Endothelial cell of umbilical vein (primary cell): ENCODE data around the gene SERTAD4. TPM values are rescaled to one million over a fixed set of nuclear protein-coding genes. Genes with fewer than 3 reads are reported as not detected.

ENCODE experiments used
- BruUV-seq: library from RNA; stranded (reverse); fragments of 400-500 nt; replicated peaks from 2 replicates; lab custom pipeline; 2021; lab: Mats Ljungman, UMichigan
- CTCF ChIA-PET: fragments of 300-600, 350-600 bp; sonication (Branson Sonifier 250); formaldehyde crosslinking; loops from one replicate; lab custom pipeline; 2021; ENCODE audit warnings: antibody characterized with exemption, inconsistent platforms; lab: Charles Lee
- POLR2A ChIA-PET: fragments of 300-600, 350-600 bp; sonication (Branson Sonifier 250); formaldehyde crosslinking; loops from one replicate; lab custom pipeline; 2021; ENCODE audit warnings: antibody characterized with exemption, inconsistent platforms; lab: Charles Lee
- DNase-seq: peaks from one replicate; pipeline ENCODE4 v3.0.0-alpha.2; 2011; ENCODE audit warnings: low read depth, low spot score
- FAIRE-seq: peaks from 2 replicates; lab custom pipeline; 2011; peaks lifted over from hg19 to GRCh38; lab: Jason Lieb, UNC
- H2AFZ ChIP-seq: 2 replicates; pipeline ENCODE4 v1.6.0; 2012; ENCODE audit warnings: low read depth, low read length, control low read depth, inconsistent platforms
- H3K27ac ChIP-seq: 2 replicates; pipeline ENCODE4 v1.5.1; 2011; ENCODE audit warnings: low read depth, mild to moderate bottlenecking, control low read depth, low read length, moderate library complexity; ENCODE audit not compliant: insufficient read depth
- H3K27me3 ChIP-seq, 2 experiments: 2 replicates each; pipeline versions ENCODE4 v1.6.0 to v1.6.1; 2011; ENCODE audit warnings: low read length in 2 of 2, mixed read lengths in 1 of 2; ENCODE audit not compliant: control insufficient read depth in 2 of 2, insufficient read depth in 2 of 2
- H3K36me3 ChIP-seq, 2 experiments: 2 replicates in 1 of 2; 3 replicates in 1 of 2; pipeline ENCODE4 v1.5.1; 2011; ENCODE audit warnings: low read length in 2 of 2, mild to moderate bottlenecking in 1 of 2, moderate library complexity in 1 of 2; ENCODE audit not compliant: control insufficient read depth in 2 of 2, insufficient read depth in 2 of 2; ENCODE audit errors: extremely low read depth in 1 of 2
- H3K4me1 ChIP-seq: 3 replicates; pipeline ENCODE4 v1.5.1; 2011; ENCODE audit warnings: mild to moderate bottlenecking, low read length; ENCODE audit not compliant: control insufficient read depth, insufficient read depth; ENCODE audit errors: extremely low read depth
- H3K4me2 ChIP-seq: 2 replicates; pipeline ENCODE4 v1.6.1; 2011; ENCODE audit warnings: low read length, control low read depth, mixed read lengths; ENCODE audit not compliant: insufficient read depth
- H3K4me3 ChIP-seq, 3 experiments: fragments of 200-600 bp in 1 of 3; sonication (generic), shearing (Covaris generic) in 1 of 3; replicated peaks in 1 of 3; 2 replicates each; pipeline ENCODE4 v1.5.1; 2011 to 2016; ENCODE audit warnings: control low read depth in 3 of 3, low read length in 3 of 3, mild to moderate bottlenecking in 2 of 3, inconsistent platforms in 1 of 3, low read depth in 1 of 3, moderate library complexity in 1 of 3; ENCODE audit not compliant: insufficient read depth in 1 of 3
- H3K79me2 ChIP-seq: 2 replicates; pipeline ENCODE4 v1.6.0; 2012; ENCODE audit warnings: low read length, inconsistent platforms; ENCODE audit not compliant: control insufficient read depth, insufficient read depth
- H3K9ac ChIP-seq: replicated peaks from 2 replicates; pipeline ENCODE3; 2011; ENCODE audit warnings: low read length, control low read depth; ENCODE audit not compliant: insufficient read depth; ENCODE audit errors: extremely low read depth
- H3K9me1 ChIP-seq: replicated peaks from 3 replicates; pipeline ENCODE4 v1.6.0; 2011; ENCODE audit warnings: mild to moderate bottlenecking, low read length; ENCODE audit not compliant: control insufficient read depth, insufficient read depth; ENCODE audit errors: extremely low read depth
- H3K9me3 ChIP-seq: replicated peaks from 2 replicates; pipeline ENCODE4 v1.5.1; 2012; ENCODE audit warnings: low read length, inconsistent platforms; ENCODE audit not compliant: control insufficient read depth, insufficient read depth
- H4K20me1 ChIP-seq: replicated peaks from 2 replicates; pipeline ENCODE3; 2011; ENCODE audit warnings: mild to moderate bottlenecking, low read length; ENCODE audit not compliant: control insufficient read depth, insufficient read depth; ENCODE audit errors: extremely low read depth
- CTCF ChIP-seq, 2 donors: IDR thresholded peaks; 1 replicate in 1 of 2; 2 replicates in 1 of 2; pipeline ENCODE4 v1.5.1; 2011; ENCODE audit warnings: low read length in 2 of 2, mild to moderate bottlenecking in 2 of 2, moderate library complexity in 2 of 2, control low read depth in 1 of 2, inconsistent platforms in 1 of 2, low read depth in 1 of 2; ENCODE audit not compliant: insufficient read depth in 1 of 2; ENCODE audit errors: extremely low read depth in 1 of 2
- EZH2 ChIP-seq: IDR thresholded peaks from 2 replicates; pipeline ENCODE4 v1.6.1; 2012; ENCODE audit warnings: borderline replicate concordance, low read depth, mild to moderate bottlenecking, moderate library complexity, low read length, inconsistent platforms; ENCODE audit not compliant: severe bottlenecking
- FOS ChIP-seq: IDR thresholded peaks from 2 replicates; pipeline ENCODE4 v1.6.1; 2011; ENCODE audit warnings: mild to moderate bottlenecking, low read length, moderate library complexity, borderline replicate concordance; ENCODE audit not compliant: insufficient read depth
- GATA2 ChIP-seq: IDR thresholded peaks from 2 replicates; pipeline ENCODE4 v1.7.0; 2011; ENCODE audit warnings: low read depth, mild to moderate bottlenecking, moderate library complexity, mixed read lengths, low read length; ENCODE audit not compliant: insufficient read length, insufficient read depth
- JUN ChIP-seq: IDR thresholded peaks from 2 replicates; pipeline ENCODE4 v1.6.1; 2011; ENCODE audit warnings: borderline replicate concordance, low read depth; ENCODE audit not compliant: insufficient read length, insufficient read depth
- MAX ChIP-seq: IDR thresholded peaks from 2 replicates; pipeline ENCODE4 v1.6.1; 2011; ENCODE audit not compliant: insufficient read depth, insufficient read length
- MYC ChIP-seq: IDR thresholded peaks from one replicate; pipeline ENCODE4 v1.6.1; 2011; ENCODE audit warnings: mild to moderate bottlenecking, low read depth, low read length
- POLR2A ChIP-seq: IDR thresholded peaks from 2 replicates; pipeline ENCODE4 v1.6.1; 2012; ENCODE audit warnings: low read depth, mild to moderate bottlenecking, control low read depth, low read length
- POLR2AphosphoS5 ChIP-seq: IDR thresholded peaks from 2 replicates; pipeline ENCODE4 v1.6.1; 2012; ENCODE audit warnings: low read depth, mild to moderate bottlenecking, control low read depth, low read length, moderate library complexity; ENCODE audit not compliant: insufficient read depth
- dilution Hi-C: fragments of 300-500 bp; cut with MboI; formaldehyde crosslinking; loops from one replicate; pipeline ENCODE4 v1.15.0; 2019; ENCODE audit warnings: low sequenced_read_pairs; ENCODE audit not compliant: extremely low pct_ligation_motif_present
- intact Hi-C: fragments of 100-400 bp; cut with micrococcal nuclease; formaldehyde crosslinking; loops from one replicate; pipeline ENCODE4 v1.10.0; 2022
- polyA plus RNA-seq, 4 experiments: library from polyadenylated mRNA; depleted of rRNA in 3 of 4; stranded (reverse) in 3 of 4; unstranded in 1 of 4; fragments of >200 nt; gene quantifications; 2 replicates each; pipeline versions ENCODE4 v1.2.1 to v1.2.3, GENCODE V29; 2011 to 2012; ENCODE audit warnings: missing spikeins in 1 of 4
- total RNA-seq: library from RNA; stranded (reverse); gene quantifications from 2 replicates; pipeline ENCODE4 v1.2.3, GENCODE V29; 2021

SERTAD4 gene
- total and polyA plus RNA-seq, 2 donors (not counting 3 experiments of a cell fraction or from before 2014, with no cell fraction given) = 4.0 to 11.3 TPM

GRCh38 chr1:210272666-210273065 is 40.1 kb downstream of the SERTAD4 start:
- BruUV-seq = no TSS peak
- ChIA-PET POLR2A (no interaction called here), CTCF (no interaction called here)
- Histone ChIP-seq H3K27ac (no peak overlapping the region), H3K36me3 (no peaks in the 10 kb centered on the region), H3K4me3 (no peak overlapping the region), H3K9me3 (no peaks in the 10 kb centered on the region), H3K79me2 (no peaks in the 10 kb centered on the region), H4K20me1 (no peaks in the 10 kb centered on the region), H3K9ac (no peak overlapping the region), H3K4me1 (no peaks in the 10 kb centered on the region), H3K27me3 (peaks cover 0 to 3% of the 10 kb centered on the region in 2 experiments), H3K9me1 (no peaks in the 10 kb centered on the region), H2AFZ (no peak overlapping the region), H3K4me2 (no peak overlapping the region)
- no peak for TF ChIP-seq POLR2AphosphoS5
- TF ChIP-seq CTCF (IDR thresholded peaks at IDR 0.05; ENCODE audit: extremely low read depth in 1 of 2, insufficient read depth in 1 of 2, low read depth in 1 of 2, low read length in 2 of 2) = no peak
- no peak for TF ChIP-seq JUN
- no peak for TF ChIP-seq GATA2
- TF ChIP-seq EZH2 = no peak
- no peak for TF ChIP-seq FOS
- TF ChIP-seq POLR2A = no peak
- no peak for TF ChIP-seq MAX
- no peak for TF ChIP-seq MYC
- intact Hi-C loops = no loop called here
- dilution Hi-C loops = no loop called here
- DNase-seq (no peak), FAIRE-seq (no peak)
